SK-N-MC (cell line): ENCODE results near the gene CRY2.
"Not testable (repeated sequence)": the region's sequence is repeated elsewhere in the genome, so short reads cannot be mapped to it uniquely, and the experiment has no call there.

Source experiments
- DNase-seq: peaks from one replicate; pipeline ENCODE4 v3.0.0-alpha.2; 2011; ENCODE audit warnings: low read depth, low spot score
- H3K27ac ChIP-seq: fragments of 200-600 bp; sonication (generic); 2 replicates; pipeline ENCODE4 v1.5.1; 2016; ENCODE audit warnings: mixed run types
- H3K36me3 ChIP-seq: fragments of 200-600 bp; sonication (generic); 2 replicates; pipeline ENCODE4 v1.6.1; 2017; ENCODE audit warnings: antibody characterized with exemption, low read length, mixed read lengths; ENCODE audit not compliant: insufficient read depth
- H3K4me3 ChIP-seq: fragments of 200-600 bp; sonication (generic); 2 replicates; pipeline ENCODE4 v1.5.1; 2016
- H3K9ac ChIP-seq: fragments of 200-600 bp; sonication (generic); 2 replicates; pipeline ENCODE4 v1.8.0; 2017; ENCODE audit warnings: mixed run types, mixed read lengths; ENCODE audit not compliant: insufficient read length
- H3K9me3 ChIP-seq: fragments of 200-600 bp; sonication (generic); 2 replicates; pipeline ENCODE4 v1.6.1; 2017; ENCODE audit warnings: low read depth, mild to moderate bottlenecking, antibody characterized with exemption, low read length, moderate library complexity, mixed read lengths
- EZH2 ChIP-seq: fragments of 200-600 bp; sonication (generic); IDR thresholded peaks from one replicate; pipeline ENCODE4 v1.6.1; 2017; ENCODE audit warnings: antibody characterized with exemption
- FOXP2 ChIP-seq: optimal IDR thresholded peaks from 2 replicates; pipeline ENCODE3; 2011; ENCODE audit warnings: mild to moderate bottlenecking, moderate library complexity; ENCODE audit not compliant: insufficient read depth; ENCODE audit errors: extremely low read length, control extremely low read depth
- POLR2AphosphoS5 ChIP-seq: IDR thresholded peaks from 2 replicates; pipeline ENCODE4 v1.6.1; 2012; ENCODE audit warnings: mild to moderate bottlenecking, low read depth, low read length, borderline replicate concordance

Gene CRY2

GRCh38 chr11:45804761-45805304 is 42.4 kb upstream of the CRY2 start, which contains the start of gene SLC35C1:
Gene SLC35C1 (plus strand): TSS chr11:45805149. CDS start chr11:45805802, 653 bp downstream.
- Histone ChIP-seq H3K27ac (no peak within 1 kb of the TSS), H3K9ac (peak within 1 kb of the TSS; percentile 82), H3K9me3 (no peaks in the 10 kb centered on the region), H3K4me3 (peak within 1 kb of the TSS; percentile 83), H3K36me3 (no peaks in the 10 kb centered on the region)
- peak; percentile 64; the same call in 1 of the 2 replicates for TF ChIP-seq POLR2AphosphoS5
- TF ChIP-seq FOXP2: no peak
- no peak for TF ChIP-seq EZH2
- peak; percentile 34 for DNase-seq

GRCh38 chr11:45805305-45806071 is 41.8 kb upstream of the CRY2 start:
- TF ChIP-seq POLR2AphosphoS5 (no peak), EZH2 (no peak), FOXP2 (no peak)
- no peaks in the 10 kb centered on the region for H3K9me3 ChIP-seq
- peak overlapping the region; percentile 83 for H3K4me3 ChIP-seq
- no peak for DNase-seq
- H3K36me3 ChIP-seq: no peaks in the 10 kb centered on the region
- H3K27ac ChIP-seq: no peak overlapping the region
- H3K9ac ChIP-seq: peak overlapping the region; percentile 82

GRCh38 chr11:45806072-45806933 is 41.0 kb upstream of the CRY2 start:
- Histone ChIP-seq H3K9ac (peak overlapping the region; percentile 82), H3K4me3 (peak overlapping the region; percentile 83), H3K36me3 (peaks cover 5% of the 10 kb centered on the region; the same call in 1 of the 2 replicates), H3K9me3 (no peaks in the 10 kb centered on the region), H3K27ac (no peak overlapping the region)
- TF ChIP-seq EZH2 (no peak), POLR2AphosphoS5 (no peak), FOXP2 (no peak)
- no peak for DNase-seq

GRCh38 chr11:45806937-45807791 is 40.1 kb upstream of the CRY2 start:
- DNase-seq: no peak
- TF ChIP-seq POLR2AphosphoS5: no peak
- TF ChIP-seq EZH2: no peak
- no peak for TF ChIP-seq FOXP2
- no peaks in the 10 kb centered on the region for H3K9me3 ChIP-seq
- H3K36me3 ChIP-seq: peaks cover 8% of the 10 kb centered on the region; the same call in 1 of the 2 replicates
- H3K9ac ChIP-seq: peak overlapping the region; percentile 41
- H3K27ac ChIP-seq: no peak overlapping the region
- H3K4me3 ChIP-seq: peak overlapping the region; percentile 83

- TF ChIP-seq EZH2: no peak
- no peak for TF ChIP-seq POLR2AphosphoS5
- TF ChIP-seq FOXP2: no peak
- Histone ChIP-seq H3K27ac (no peak overlapping the region), H3K9me3 (no peaks in the 10 kb centered on the region), H3K9ac (no peak overlapping the region), H3K4me3 (no peak overlapping the region), H3K36me3 (peaks cover 8% of the 10 kb centered on the region; the same call in 1 of the 2 replicates)
- DNase-seq: no peak
Observed at GRCh38 chr11:45807792-45808238, 39.5 kb upstream of the CRY2 start.

GRCh38 chr11:45808427-45808826 is 38.8 kb upstream of the CRY2 start:
- not testable (repeated sequence) for H3K27ac ChIP-seq, H3K9me3 ChIP-seq, H3K36me3 ChIP-seq, H3K4me3 ChIP-seq, H3K9ac ChIP-seq, DNase-seq

GRCh38 chr11:45809456-45810395 is 37.5 kb upstream of the CRY2 start:
- Histone ChIP-seq H3K36me3 (peaks cover 8% of the 10 kb centered on the region; the same call in 1 of the 2 replicates), H3K9ac (no peak overlapping the region), H3K9me3 (no peaks in the 10 kb centered on the region), H3K27ac (peak overlapping the region; percentile 31; the same call in 1 of the 2 replicates), H3K4me3 (no peak overlapping the region)
- DNase-seq: no peak
- TF ChIP-seq FOXP2 (no peak), EZH2 (no peak), POLR2AphosphoS5 (no peak)
